Lower lobe of right lung (tissue), 2 donors: Measurements from ENCODE around the gene GSE1. TPM values are rescaled to one million over a fixed set of nuclear protein-coding genes. Genes with fewer than 3 reads are reported as not detected.

ENCODE experiments used
- ATAC-seq, 2 donors: fragments of 200-7000 bp; cut with Tn5 transposase; one replicate each; pipeline ENCODE4 v1.9.1; 2020 to 2022; ENCODE audit warnings: mild to moderate bottlenecking in 2 of 2, moderate library complexity in 2 of 2
- DNase-seq: peaks from one replicate; pipeline ENCODE4 v3.0.0-alpha.2; 2020
- H3K27ac ChIP-seq: fragments of 200-600 bp; one replicate; pipeline ENCODE4 v1.8.0; 2022
- H3K27me3 ChIP-seq: fragments of 200-600 bp; one replicate; pipeline ENCODE4 v1.8.0; 2022; ENCODE audit warnings: low read depth
- H3K36me3 ChIP-seq: fragments of 200-600 bp; one replicate; pipeline ENCODE4 v1.8.0; 2022; ENCODE audit warnings: mild to moderate bottlenecking
- H3K4me1 ChIP-seq: fragments of 200-600 bp; one replicate; pipeline ENCODE4 v1.8.0; 2022
- H3K4me3 ChIP-seq: fragments of 200-600 bp; one replicate; pipeline ENCODE4 v1.8.0; 2022; ENCODE audit warnings: mild to moderate bottlenecking
- H3K9me3 ChIP-seq: fragments of 200-600 bp; one replicate; pipeline ENCODE4 v1.8.0; 2022
- intact Hi-C: fragments of 100-400 bp; cut with DNase I; formaldehyde crosslinking; loops from one replicate; pipeline ENCODE4 v1.11.0; 2022
- total RNA-seq: library from RNA; stranded (reverse); fragmentation: NEBNext Ultra II Directional; extraction: Animal tissue kit (Norgen Biotek cat#: 25700); gene quantifications from one replicate; pipeline ENCODE4 v1.2.1, GENCODE V29; 2021
- TF ChIP-seq, protein P1 (sequence below): fragments of 200-600 bp; IDR thresholded peaks from one replicate; pipeline ENCODE4 v1.8.0; 2022; ENCODE audit warnings: antibody characterized with exemption, mild to moderate bottlenecking
- donor health status: DM: no; HTN: yes; CAD: no; lungs with severe emphysema.

GSE1 gene
- total RNA-seq, 1 donor from 2014 or later: 85.2 TPM

GRCh38 chr16:85639529-85640253 is 26.6 kb downstream of the GSE1 start:
- Histone ChIP-seq H3K36me3 (peaks cover 37% of the 10 kb centered on the region), H3K27me3 (no peaks in the 10 kb centered on the region), H3K9me3 (no peaks in the 10 kb centered on the region), H3K4me3 (no peak overlapping the region), H3K4me1 (peaks cover 30% of the 10 kb centered on the region), H3K27ac (no peak overlapping the region)
- DNase-seq (no peak), ATAC-seq (peak in 1 of 2 donors; percentile 1)
- intact Hi-C loops: no loop called here
- TF ChIP-seq, protein P1, sequence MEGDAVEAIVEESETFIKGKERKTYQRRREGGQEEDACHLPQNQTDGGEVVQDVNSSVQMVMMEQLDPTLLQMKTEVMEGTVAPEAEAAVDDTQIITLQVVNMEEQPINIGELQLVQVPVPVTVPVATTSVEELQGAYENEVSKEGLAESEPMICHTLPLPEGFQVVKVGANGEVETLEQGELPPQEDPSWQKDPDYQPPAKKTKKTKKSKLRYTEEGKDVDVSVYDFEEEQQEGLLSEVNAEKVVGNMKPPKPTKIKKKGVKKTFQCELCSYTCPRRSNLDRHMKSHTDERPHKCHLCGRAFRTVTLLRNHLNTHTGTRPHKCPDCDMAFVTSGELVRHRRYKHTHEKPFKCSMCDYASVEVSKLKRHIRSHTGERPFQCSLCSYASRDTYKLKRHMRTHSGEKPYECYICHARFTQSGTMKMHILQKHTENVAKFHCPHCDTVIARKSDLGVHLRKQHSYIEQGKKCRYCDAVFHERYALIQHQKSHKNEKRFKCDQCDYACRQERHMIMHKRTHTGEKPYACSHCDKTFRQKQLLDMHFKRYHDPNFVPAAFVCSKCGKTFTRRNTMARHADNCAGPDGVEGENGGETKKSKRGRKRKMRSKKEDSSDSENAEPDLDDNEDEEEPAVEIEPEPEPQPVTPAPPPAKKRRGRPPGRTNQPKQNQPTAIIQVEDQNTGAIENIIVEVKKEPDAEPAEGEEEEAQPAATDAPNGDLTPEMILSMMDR: no peak

DNA sequence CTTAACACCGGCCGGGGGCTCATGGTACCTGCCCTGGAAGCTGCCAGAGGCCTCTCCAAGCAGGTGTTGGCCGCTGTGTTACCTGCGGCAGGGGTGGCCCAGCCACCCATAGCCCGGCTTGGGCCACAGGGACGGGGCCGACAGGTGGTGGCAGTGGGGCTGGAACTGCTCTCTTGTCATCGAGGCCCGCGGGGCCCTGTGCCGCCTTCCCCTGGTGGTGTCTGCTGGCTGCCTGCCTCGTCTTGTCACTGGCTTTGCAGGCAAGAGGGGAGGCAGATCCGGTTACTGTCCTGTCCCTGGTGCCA is 27.1 kb downstream of the GSE1 start:
- H3K9me3 ChIP-seq: no peaks in the 10 kb centered on the region
- no peaks in the 10 kb centered on the region for H3K27me3 ChIP-seq
- intact Hi-C loops: no loop called here
- ATAC-seq (no peak), DNase-seq (no peak)
- no peak overlapping the region for H3K4me3 ChIP-seq
- TF ChIP-seq, protein P1: no peak
- H3K27ac ChIP-seq: no peak overlapping the region
- peaks cover 36% of the 10 kb centered on the region for H3K4me1 ChIP-seq
- H3K36me3 ChIP-seq: peaks cover 31% of the 10 kb centered on the region

DNA sequence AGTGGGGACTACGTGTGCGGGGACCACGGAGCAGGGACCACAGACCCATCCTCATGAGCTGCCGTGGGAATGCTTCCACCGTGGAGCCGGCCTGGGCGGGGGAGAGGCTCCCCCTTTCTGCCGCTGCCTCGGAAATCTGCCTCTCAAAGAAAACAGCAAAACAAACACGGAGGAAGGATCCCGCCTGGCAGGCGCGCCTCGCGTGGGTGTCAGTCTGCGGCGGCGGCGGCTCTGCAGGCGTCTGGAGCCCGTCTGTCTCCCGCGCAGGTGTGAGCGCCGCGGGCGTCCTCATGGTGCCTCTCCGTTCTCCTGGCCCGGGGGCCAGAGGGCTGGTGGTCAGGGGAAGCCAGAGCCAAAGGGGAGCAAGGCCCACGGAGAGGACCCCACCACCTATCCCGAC is 27.5 kb downstream of the GSE1 start:
- ATAC-seq (no peak), DNase-seq (no peak)
- Histone ChIP-seq H3K4me3 (no peak overlapping the region), H3K36me3 (peaks cover 29% of the 10 kb centered on the region), H3K27me3 (no peaks in the 10 kb centered on the region), H3K27ac (no peak overlapping the region), H3K4me1 (peaks cover 38% of the 10 kb centered on the region), H3K9me3 (no peaks in the 10 kb centered on the region)
- TF ChIP-seq, protein P1: no peak
- intact Hi-C loops: no loop called here

GRCh38 chr16:85641305-85641704 is 28.2 kb downstream of the GSE1 start:
- no peak overlapping the region for H3K27ac ChIP-seq
- no peaks in the 10 kb centered on the region for H3K27me3 ChIP-seq
- TF ChIP-seq, protein P1: no peak
- DNase-seq (no peak), ATAC-seq (no peak)
- no peaks in the 10 kb centered on the region for H3K9me3 ChIP-seq
- intact Hi-C loops: no loop called here
- H3K36me3 ChIP-seq: peaks cover 24% of the 10 kb centered on the region
- H3K4me3 ChIP-seq: no peak overlapping the region
- H3K4me1 ChIP-seq: peaks cover 38% of the 10 kb centered on the region

- peaks cover 38% of the 10 kb centered on the region for H3K4me1 ChIP-seq
- no peak overlapping the region for H3K4me3 ChIP-seq
- H3K36me3 ChIP-seq: peaks cover 20% of the 10 kb centered on the region
- TF ChIP-seq, protein P1: no peak
- H3K27me3 ChIP-seq: no peaks in the 10 kb centered on the region
- no peak overlapping the region for H3K27ac ChIP-seq
- DNase-seq (no peak), ATAC-seq (peak; percentile 9 to 40)
- intact Hi-C loops: no loop called here
- H3K9me3 ChIP-seq: no peaks in the 10 kb centered on the region
These were observed 28.7 kb downstream of the GSE1 start for GRCh38 chr16:85641776-85642176.
